ENCODE results near the gene SHPK.

SHPK gene

DNA sequence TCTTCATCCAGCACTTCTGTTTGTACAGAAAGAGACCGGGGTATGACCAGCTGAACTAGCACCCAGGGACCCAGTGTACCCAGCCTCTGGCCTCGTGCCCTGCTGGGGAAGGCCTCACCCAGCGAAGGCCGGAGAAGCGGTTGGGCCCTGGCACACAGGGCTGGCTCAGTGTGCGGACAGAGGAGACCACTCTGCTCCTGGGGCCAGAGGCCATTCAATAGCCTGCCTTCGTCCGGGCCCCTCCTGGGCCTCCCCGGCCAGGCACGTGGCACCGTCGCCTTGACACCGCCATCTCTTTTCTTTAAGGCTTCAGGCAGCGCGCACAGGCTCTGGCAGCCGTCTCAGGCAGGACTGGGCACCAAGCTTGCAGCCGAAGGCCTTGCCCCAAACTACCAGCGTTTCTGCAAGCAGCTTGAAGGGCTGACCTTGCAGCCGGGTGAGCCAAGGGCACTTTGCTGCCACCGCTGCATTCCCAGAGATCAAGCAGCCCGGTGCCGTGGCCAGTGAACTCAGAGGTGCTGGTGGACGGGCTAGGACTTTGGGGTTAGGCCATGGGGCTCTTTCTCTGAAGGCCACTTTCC is 24.4 kb upstream of the SHPK start:
- no peak for DNase-seq (ENCODE audit: low read depth in 2 of 2)

DNA sequence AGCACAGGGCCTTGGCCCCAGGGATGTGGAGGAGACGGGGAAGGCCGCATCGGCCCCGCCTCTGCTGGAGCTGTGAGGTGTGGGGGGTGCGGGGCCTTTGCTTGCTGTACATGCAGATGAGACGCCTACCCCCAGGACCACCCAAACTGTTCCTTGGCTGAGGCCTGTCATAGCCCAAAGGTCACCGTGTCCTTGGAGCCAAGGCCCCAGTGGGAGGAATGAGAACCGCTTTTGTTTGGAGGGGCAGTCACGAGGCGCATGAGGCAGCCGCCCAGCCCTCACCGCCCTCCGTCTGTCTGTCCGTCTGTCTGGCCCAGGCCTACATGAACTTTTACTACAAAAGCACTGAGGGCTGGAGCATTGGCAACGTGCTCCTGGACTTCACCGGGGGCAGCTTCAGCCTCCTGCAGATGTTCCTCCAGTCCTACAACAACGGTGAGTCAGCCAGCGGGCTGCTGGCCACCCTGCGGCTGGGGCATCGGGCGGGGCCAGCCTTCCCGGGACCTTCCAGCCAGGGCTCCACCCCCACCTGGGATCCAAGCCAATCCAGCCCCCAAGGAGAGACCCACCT is 23.6 kb upstream of the SHPK start:
- DNase-seq (ENCODE audit: low read depth in 2 of 2), result no peak

DNA sequence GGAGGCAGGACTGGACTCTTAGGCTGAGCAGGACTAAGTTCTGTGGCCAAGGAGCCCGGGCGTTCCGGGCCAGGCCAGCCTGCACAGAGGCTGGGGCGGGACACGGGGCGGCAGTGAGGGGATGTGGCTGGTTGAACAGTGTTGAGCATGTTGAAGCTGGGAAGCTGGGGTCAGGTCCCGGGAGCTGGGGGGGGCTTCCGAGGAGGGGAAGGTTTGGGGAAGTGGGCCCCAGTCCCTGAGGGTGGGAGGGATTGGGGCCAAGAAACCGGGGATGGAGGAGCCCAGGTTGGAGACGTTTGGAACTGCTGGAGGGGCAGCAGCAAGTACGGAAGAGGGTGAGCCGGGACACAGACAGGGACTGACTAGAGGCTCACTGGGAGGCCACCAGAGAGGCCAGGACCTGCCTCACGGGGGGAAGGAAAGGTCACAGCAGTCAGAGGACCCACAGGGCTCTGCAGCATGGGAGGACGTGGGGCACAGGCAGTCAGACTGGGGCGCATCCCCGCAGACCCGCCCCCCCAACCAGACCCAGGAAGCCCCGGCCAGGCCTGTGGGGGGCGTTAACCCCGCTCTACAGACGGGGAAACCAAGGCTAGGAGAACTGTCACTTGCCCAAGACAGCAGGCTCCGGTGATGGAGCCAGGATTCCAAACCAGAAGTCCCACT is 22.9 kb upstream of the SHPK start:
- no peak for DNase-seq (ENCODE audit: low read depth in 2 of 2)

DNA sequence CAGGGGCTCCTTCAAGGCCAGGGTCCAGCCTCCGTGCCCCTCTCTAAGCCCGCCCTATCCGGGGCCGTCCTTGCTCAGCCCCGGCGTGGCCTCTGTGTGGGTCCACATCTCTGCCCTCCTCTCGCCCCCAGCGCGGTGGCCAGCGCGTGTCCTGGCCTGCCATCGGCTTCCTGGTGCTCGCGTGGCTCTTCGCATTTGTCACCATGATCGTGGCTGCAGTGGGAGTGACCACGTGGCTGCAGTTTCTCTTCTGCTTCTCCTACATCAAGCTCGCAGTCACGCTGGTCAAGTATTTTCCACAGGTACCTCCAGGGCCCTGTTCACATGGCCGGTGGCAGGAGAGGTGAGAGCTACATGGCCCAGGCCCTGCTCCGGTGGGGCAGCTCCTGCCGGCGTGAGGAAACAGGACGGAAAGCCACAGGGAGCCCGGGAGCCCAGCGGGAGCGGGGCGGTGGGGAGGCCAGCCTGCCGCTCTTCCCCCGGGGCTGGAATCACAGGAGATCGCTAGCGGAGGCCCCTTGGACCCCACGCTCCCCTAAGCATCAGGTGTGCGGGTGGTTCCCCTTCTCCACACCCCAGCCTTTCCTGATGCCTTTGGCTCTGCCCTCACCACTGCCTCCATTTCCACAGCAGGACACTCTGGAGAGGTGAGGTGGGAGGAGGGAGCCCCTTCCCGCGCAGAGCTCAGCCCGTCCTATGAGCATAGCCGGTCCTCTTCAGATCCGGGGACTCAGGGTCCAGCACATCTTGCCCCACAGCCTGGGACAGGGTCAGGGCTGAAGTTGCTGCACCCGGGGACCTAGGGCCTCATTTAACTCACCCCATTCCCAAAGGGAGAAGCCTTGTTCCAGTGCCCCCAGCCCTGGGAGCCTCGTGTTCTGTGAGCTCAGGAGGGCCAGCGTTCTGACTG is 22.1 kb upstream of the SHPK start:
- no peak for DNase-seq (ENCODE audit: low read depth in 2 of 2)

DNA sequence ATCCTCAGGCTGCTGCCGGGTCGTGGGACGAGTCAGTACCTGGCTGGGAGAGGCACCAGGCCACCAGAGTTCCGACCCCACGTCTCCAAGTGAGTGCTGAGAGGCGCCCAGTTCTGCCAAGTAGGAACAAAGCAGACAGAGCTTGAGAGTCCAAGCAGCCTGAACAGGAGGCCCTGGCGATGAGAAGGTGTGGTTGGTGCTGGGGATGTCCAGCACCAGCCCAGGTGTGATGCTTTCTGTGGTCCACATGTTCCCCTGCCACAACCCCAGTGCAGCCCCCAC is 21.5 kb upstream of the SHPK start:
- no peak for DNase-seq (ENCODE audit: low read depth in 2 of 2)

GRCh38 chr17:3656755-3657587 is 20.9 kb upstream of the SHPK start:
- no peak for DNase-seq (ENCODE audit: low read depth in 2 of 2)

GRCh38 chr17:3656353-3656752 is 20.3 kb upstream of the SHPK start:
- DNase-seq (ENCODE audit: low read depth in 2 of 2), result no peak

- DNase-seq (ENCODE audit: low read depth in 2 of 2), result no peak
These were observed 19.7 kb upstream of the SHPK start for GRCh38 chr17:3655766-3656165.

- DNase-seq (ENCODE audit: low read depth in 2 of 2), result peak in 1 of 2 experiments; percentile 29
These were observed 11.9 kb upstream of the SHPK start for GRCh38 chr17:3647769-3648555.

DNA sequence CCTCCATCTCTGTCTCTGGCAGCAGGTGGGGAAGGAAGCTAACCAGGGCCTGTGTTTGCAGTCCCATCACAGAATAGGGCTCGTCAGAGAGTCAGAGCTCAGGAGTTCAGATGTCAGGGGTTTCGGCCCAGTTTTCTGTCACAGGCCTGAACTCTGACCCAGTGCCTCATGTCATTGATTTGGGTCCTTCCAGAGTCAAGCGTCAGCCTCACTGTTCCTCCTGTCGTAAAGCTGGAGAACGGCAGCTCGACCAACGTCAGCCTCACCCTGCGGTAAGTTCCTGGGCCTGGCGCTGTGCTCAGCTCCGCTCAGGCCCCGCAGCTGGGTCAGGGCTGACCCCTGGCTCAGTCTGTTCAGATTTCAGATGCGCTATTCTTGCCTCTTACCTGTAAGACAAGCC is 11.2 kb upstream of the SHPK start:
- DNase-seq (ENCODE audit: low read depth in 2 of 2), result no peak

DNA sequence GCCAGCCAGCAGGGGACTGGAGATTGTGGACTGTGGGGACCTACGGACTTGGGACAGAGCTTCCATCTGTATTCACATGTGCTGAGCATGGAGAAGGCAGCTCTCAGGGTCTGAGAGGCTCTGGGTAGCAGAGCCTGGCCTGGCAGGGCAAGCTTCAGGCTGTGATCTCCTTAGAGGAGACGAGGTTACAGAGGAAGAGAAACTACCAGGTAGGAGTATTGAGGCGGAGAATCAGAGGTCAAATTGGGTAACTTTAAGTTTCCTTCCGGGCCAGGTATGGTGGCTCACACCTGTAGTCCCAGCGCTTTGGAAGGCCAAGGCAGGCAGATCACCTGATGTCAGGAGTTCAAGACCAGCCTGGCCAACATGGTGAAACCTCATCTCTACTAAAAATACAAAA is 9.3 kb upstream of the SHPK start:
- DNase-seq (ENCODE audit: low read depth in 2 of 2), result no peak

- no peak for DNase-seq (ENCODE audit: low read depth in 2 of 2)
These were observed 7.9 kb upstream of the SHPK start for GRCh38 chr17:3643889-3644349.

DNA sequence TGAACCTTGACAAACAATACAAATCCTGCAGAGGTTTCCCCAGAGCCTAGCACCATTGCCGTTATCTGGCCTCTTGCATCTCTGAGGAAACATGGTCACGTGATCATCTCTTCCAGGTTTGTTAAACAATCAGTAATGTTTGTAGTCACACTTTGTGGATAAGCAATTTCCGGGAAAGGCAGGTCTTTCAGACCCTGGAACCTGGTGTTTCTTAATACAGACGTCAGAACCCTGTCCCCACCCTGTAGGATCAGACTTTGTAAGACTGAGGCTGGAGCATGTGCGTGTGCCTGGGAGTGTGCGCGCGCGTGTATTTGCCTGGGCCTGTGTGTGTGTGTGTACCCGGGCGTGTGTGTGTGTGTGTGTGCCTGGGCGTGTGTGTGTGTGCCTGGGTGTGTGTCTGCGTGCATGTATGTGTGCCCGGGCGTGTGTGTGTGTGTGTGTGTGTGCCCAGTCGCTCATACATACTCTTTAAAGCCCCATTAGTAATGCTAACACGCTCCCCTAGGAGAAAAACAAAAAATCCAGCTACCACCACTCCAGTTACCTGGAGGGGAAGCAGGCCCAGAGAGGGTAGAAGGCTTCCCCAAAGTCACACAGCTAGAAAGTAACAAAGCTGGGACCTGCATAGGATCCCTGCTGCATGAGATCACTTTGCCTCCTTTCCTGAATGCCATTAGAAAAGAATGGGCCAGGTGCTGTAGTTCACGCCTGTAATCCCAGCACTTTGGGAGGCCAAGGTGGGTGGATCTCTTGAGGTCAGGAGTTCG is 5.9 kb upstream of the SHPK start:
- DNase-seq (ENCODE audit: low read depth in 2 of 2), result no peak

DNA sequence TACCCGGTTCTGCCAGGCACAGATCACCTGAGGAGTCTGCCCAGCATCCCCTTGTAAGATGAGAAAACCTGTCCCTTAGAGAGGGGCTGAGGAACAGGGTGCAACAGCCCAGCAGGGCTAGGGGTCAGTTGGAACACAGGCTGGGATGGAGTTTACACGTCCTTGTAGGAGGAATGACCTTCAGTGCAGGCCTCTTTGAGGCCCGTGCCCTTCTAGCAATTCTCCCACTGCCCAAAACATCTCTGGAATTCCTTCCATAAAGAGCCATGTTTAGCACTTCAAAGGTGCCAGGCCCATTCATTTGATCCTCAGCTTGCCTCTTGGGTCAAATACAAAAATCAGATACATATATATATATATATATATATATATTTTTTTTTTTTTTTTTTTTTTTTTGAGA is 5.0 kb upstream of the SHPK start:
- no peak for DNase-seq (ENCODE audit: low read depth in 2 of 2)

GRCh38 chr17:3639981-3640596 is 4.0 kb upstream of the SHPK start:
- DNase-seq (ENCODE audit: low read depth in 2 of 2), result peak in 1 of 2 experiments; percentile 46

DNA sequence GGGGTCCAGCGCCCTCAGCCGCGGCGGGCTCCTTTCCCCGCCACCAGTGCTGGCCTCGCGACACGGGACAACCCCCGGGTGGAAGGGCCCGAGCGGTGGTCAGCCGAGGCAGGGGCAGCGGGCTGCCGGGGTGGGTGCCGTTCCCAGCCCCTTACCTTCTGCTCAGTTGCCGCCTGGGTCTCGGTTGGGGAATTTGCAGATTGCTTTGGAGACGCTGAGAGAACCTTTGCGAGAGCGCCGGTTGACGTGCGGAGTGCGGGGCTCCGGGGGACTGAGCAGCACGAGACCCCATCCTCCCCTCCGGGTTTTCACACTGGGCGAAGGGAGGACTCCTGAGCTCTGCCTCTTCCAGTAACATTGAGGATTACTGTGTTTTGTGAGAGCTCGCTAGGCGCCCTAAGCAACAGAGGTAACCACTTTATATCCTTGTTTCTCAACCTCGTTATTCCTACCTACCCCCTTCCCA is 891 bp upstream of the SHPK start:
- DNase-seq (ENCODE audit: low read depth in 2 of 2), result no peak

DNA sequence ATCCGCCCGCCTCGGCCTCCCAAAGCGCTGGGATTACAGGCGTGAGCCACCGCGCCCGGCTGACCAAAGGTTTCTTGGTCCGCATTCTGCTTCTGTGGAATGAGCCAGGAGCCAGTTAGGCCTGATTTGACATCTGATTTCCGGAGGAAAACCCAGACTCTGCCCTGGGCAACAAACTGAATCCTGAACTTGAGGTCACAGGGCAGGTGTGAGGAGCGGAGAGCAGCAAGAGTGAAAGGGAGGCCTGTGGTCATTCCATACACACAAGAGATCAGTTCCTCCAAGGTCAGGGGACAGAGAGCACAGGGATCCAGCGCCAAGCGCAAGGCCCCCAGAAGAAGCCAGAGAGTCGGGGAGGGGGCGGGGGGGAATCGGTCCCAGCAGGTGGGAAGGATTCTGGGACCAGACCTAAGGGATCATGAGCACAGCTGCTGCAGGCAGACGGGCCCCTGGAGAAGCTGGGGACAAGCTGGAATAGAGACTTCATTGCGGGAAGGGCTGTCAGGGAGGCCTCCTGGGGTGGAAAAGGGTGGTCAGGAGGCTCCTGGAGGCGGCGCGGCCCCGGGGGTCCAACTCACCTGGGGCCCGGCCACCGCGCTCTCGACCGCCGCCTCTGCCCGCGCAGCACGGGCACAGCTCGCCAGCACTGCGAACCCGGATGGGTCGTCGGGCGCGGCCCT is 436 bp downstream of the SHPK start:
- no peak for DNase-seq (ENCODE audit: low read depth in 2 of 2)

GRCh38 chr17:3632287-3632686 is 3.8 kb downstream of the SHPK start:
- no peak for DNase-seq (ENCODE audit: low read depth in 2 of 2)

DNA sequence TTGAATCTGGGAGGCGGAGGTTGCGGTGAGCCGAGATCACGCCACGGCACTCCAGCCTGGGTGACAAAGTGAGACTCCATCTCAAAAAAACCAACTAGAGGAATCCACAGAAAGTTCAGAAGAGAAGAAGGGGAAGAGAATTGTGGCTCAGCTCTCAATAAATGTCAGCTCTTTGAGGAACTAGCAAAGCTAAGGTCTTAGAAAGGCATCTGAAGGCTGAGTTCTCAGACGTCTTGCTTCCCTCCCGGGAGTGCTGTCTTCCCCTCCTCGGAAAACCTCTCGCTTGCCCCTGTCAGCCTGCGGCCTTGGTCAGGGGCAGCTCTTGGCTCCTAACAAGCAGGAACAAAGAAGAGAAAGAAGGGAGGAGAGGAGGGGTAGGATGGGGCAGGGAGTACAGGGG is 5.3 kb downstream of the SHPK start:
- no peak for DNase-seq (ENCODE audit: low read depth in 2 of 2)

Measured in stimulated activated CD4-positive, alpha-beta T cell treated with anti-CD3 and anti-CD28 coated beads, Interleukin-12 subunit alpha, Interleukin-12 subunit beta, amount 100 ng/mL, for 24 hours (primary cell).